ENCODE results near the gene DIPK1C. TPM values are rescaled to one million over a fixed set of nuclear protein-coding genes. Genes with fewer than 3 reads are reported as not detected.

DIPK1C gene
- total RNA-seq, 1 experiment from 2014 or later: not detected

DNA sequence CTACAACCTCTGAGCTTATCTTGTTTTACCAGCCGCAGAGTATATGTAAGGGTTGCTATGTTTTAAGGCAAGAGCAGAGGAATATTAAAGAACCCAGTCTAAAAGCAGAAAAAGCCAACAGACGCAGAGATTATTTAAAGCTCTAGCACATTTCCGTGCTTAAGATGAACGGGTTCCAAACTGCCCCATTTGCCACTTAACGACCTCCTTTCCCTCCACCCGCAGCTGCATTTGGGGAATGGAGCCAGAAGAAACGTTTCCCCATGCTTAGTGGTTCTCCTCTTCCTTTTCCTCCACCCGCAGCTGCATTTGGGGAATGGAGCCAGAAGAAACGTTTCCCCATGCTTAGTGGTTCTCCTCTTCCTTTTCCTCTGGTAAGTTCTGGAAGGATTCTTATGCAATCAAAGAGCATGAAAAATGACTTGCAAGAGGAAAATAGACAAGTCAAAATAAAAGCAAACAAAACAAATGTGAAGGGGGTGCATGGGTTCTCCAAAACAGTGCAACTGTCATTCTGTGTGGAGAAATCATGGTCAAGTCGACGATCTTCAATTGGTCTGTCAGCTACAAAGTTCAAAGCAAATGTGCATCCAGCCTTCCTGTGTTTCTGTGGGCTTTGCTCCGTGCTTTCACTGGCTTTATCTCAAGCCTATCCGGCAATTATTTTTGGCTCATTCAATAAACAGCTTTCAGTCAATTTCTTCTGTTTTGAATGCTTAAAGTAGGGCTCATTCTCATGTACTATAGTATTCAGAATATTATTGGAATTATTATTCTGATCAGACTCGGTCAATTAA, 57.8 kb downstream of the DIPK1C start:
- in situ Hi-C loops (cut with HindIII; ENCODE audit: low sequenced_read_pairs): no loop called here
- DNase-seq (ENCODE audit: low spot score): no peak

DNA sequence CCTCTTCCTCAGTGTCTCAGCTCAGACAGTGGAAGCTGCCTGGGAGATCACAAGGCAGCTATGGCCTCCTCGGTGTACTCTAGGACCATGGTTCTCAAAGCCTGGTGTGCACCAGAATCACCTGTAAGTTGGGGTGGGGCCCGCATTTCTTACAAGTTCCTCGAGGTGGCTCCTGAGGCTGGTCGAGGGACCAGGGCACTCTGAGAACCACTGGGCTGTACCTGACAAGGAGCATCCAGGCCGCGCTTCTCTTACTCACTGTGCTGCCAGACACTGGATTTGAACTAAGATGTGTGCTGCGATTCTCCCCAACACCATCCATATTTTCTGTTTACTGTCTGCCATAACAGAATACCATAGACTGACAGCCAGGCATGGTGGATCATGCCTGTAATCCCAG, 59.5 kb downstream of the DIPK1C start:
- DNase-seq (ENCODE audit: low spot score): no peak

GRCh38 chr18:74396171-74397169, 60.6 kb downstream of the DIPK1C start:
- in situ Hi-C loops (cut with HindIII; ENCODE audit: low sequenced_read_pairs): no loop called here
- no peak for DNase-seq (ENCODE audit: low spot score)

More for the DNA sequence above, 59.5 kb downstream of the DIPK1C start:
- in situ Hi-C loops (cut with HindIII; ENCODE audit: low sequenced_read_pairs): no loop called here

DNA sequence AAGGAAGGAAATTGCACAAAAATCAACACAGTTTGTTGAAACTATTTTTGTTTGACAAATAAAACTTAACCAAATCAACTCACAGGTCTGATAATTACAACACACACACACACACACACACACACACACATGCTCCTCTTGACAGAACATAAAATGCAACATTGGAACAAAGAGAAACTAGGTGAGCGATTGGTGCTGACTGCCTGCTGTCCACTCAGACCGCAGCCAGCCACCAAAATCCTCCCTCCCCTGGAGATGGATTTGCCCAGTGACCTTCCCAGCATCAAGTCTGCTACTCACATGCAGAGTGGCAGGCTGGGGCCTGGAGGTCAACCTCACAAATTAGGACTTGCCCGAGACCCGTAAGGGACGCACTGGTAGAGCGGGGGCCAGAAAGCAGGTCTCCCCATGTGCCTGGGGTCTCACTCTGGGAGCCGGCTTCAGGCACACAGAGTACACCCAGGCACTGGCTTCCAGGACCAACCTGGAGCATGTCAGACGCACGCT, 61.4 kb downstream of the DIPK1C start:
- no peak for DNase-seq (ENCODE audit: low spot score)
- in situ Hi-C loops (cut with HindIII; ENCODE audit: low sequenced_read_pairs): no loop called here

- DNase-seq (ENCODE audit: low spot score): no peak
- in situ Hi-C loops (cut with HindIII; ENCODE audit: low sequenced_read_pairs): no loop called here
Observed at GRCh38 chr18:74395006-74395405, 62.1 kb downstream of the DIPK1C start.

DNA sequence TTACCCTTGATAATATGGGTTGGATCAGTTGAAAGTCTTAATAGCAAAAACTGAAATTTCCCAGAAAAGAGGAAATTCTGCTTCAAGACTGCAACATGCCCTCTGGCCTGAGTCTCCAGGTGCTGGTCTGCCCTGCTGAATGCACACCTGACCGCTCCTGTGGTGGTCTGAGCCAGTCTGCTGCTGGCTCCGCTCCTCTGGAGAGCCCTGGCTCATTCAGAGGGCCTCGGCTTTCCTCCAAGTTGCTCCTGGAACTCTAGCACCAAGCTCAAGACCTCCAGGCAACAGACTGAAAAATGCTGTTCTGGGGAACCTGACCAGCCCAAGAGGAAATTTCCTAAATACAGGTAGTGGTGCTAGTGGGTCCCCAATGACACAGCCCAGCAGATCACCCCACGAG, 64.8 kb downstream of the DIPK1C start:
- no peak for DNase-seq (ENCODE audit: low spot score)
- in situ Hi-C loops (cut with HindIII; ENCODE audit: low sequenced_read_pairs): no loop called here

GRCh38 chr18:74390900-74391299, 66.2 kb downstream of the DIPK1C start:
- in situ Hi-C loops (cut with HindIII; ENCODE audit: low sequenced_read_pairs): no loop called here
- no peak for DNase-seq (ENCODE audit: low spot score)

DNA sequence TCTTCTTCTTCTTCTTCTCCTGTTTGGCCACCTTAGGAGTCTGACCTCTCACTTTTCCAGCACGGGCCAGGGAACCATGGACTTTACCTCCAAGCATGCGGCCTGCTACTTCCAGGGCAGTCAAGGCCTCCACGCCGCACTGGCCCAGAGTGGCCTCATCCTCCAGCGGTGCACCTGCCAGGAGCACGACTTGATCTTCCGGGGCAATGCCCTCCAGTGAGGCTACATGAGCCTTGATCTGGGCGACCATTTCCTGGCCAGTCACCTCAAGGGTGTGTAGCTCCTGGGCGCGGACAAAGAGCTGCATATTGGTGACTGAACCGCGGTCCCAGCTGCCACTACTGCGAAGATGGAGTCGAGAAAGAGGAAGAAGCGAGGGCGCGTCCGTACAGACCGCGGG, 67.1 kb downstream of the DIPK1C start:
- no peak for DNase-seq (ENCODE audit: low spot score)
- in situ Hi-C loops (cut with HindIII; ENCODE audit: low sequenced_read_pairs): no loop called here

DNA sequence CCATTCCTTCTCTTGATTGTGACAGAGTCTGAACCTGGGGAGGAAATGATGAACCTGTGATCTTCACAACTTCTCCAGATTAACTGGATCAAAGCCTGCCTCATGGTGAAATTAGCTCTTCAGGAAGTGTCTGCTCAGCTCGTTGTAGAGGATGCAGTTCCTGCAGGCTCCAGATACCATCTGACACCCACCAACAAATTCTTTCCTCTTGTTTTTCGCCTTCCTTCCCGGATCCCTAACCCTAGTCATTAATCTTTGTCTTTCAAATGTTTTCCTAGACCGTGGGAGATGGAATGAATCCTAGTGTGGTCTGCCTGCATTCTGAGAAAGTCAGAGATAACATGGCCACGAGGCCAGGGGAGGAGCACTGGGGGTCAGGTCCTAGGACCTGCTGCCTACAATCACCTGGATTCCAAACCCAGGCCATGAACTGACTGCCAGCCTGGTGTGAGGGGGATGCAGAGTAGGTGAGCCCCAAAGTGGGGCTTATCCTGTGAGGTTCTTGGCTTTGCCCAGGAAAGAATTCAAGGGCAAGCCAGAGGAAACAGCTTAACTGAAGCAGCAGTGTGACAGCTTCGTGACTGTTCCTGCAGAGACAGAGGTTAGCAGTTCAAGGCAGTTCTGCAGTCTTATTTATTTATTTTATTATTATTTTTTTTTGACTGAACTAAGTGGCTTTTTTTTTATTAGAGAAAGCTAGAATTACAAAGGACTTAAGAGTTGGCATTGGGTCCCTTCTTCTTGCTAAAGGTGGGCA, 67.8 kb downstream of the DIPK1C start:
- DNase-seq (ENCODE audit: low spot score): no peak
- in situ Hi-C loops (cut with HindIII; ENCODE audit: low sequenced_read_pairs): no loop called here

- DNase-seq (ENCODE audit: low spot score): no peak
- in situ Hi-C loops (cut with HindIII; ENCODE audit: low sequenced_read_pairs): no loop called here
Observed at GRCh38 chr18:74388227-74388626, 68.9 kb downstream of the DIPK1C start.

DNA sequence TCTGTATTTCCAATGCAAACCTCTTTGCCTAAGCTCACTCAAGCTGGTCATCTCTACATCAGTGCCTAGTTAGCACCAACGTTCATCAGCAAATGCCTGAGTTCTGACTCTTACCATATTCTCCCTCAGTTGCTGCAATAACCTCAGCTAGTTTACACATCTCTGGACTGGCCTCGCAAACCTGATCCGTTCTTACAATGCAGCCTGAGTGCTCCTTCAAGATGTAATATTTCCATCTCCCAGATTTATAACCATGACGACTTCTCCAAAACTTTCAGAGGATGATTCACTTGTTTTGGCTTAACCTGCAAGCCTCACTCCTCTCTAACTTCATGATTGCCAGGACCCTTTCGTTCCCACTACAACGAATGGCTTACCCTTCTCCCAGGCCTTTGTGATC, 69.7 kb downstream of the DIPK1C start:
- DNase-seq (ENCODE audit: low spot score): no peak
- in situ Hi-C loops (cut with HindIII; ENCODE audit: low sequenced_read_pairs): no loop called here

Other genes starting within 250 kb of the DIPK1C start
- gene CYB5A, start 165.3 kb downstream of the DIPK1C start, total RNA-seq (2014; rRNA removed; shearing (Covaris generic)): not detected in 2 replicates
- not detected in 2 replicates for gene C18orf63, start 141.5 kb downstream of the DIPK1C start, total RNA-seq (2014; rRNA removed; shearing (Covaris generic))
- 77.0 and 78.9 TPM in 2 replicates for gene CNDP2, start 39.1 kb upstream of the DIPK1C start, total RNA-seq (2014; rRNA removed; shearing (Covaris generic))
- gene CNDP1, start 77.2 kb upstream of the DIPK1C start, total RNA-seq (2014; rRNA removed; shearing (Covaris generic)): not detected in 2 replicates
- 3.8 and 12.6 TPM in 2 replicates for gene ZNF407, start 140.6 kb upstream of the DIPK1C start, total RNA-seq (2014; rRNA removed; shearing (Covaris generic))